ENCODE results near the gene PTPRE. TPM values are rescaled to one million over a fixed set of nuclear protein-coding genes. Genes with fewer than 3 reads are reported as not detected.

The PTPRE gene
- total RNA-seq, 1 donor from 2014 or later, result 13.8 TPM

- Histone ChIP-seq H3K27ac (replicated peaks) (no peak overlapping the region), H3K4me1 (no peaks in the 10 kb centered on the region), H3K27me3 (ENCODE audit: low read depth) (peaks cover 36% of the 10 kb centered on the region), H3K9me3 (replicated peaks) (no peaks in the 10 kb centered on the region), H3K36me3 (no peaks in the 10 kb centered on the region), H3K4me3 (no peak overlapping the region)
- intact Hi-C loops (cut with micrococcal nuclease), result no loop called here
- DNase-seq, result no peak
- no peak for TF ChIP-seq CTCF (IDR thresholded peaks at IDR 0.05; ENCODE audit: borderline replicate concordance)
Observed at GRCh38 chr10:128116187-128116586, 209.3 kb downstream of the PTPRE start.

- Histone ChIP-seq H3K4me1 (no peaks in the 10 kb centered on the region), H3K4me3 (no peak overlapping the region), H3K27ac (replicated peaks) (no peak overlapping the region), H3K36me3 (no peaks in the 10 kb centered on the region), H3K9me3 (replicated peaks) (no peaks in the 10 kb centered on the region), H3K27me3 (ENCODE audit: low read depth) (peaks cover 41% of the 10 kb centered on the region)
- intact Hi-C loops (cut with micrococcal nuclease), result no loop called here
- TF ChIP-seq CTCF (IDR thresholded peaks at IDR 0.05; ENCODE audit: borderline replicate concordance), result no peak
- no peak for DNase-seq
Observed at GRCh38 chr10:128116851-128117615, 210.1 kb downstream of the PTPRE start.

GRCh38 chr10:128121750-128122412 is 215.0 kb downstream of the PTPRE start:
- TF ChIP-seq CTCF (IDR thresholded peaks at IDR 0.05; ENCODE audit: borderline replicate concordance), result no peak
- no peak for DNase-seq
- Histone ChIP-seq H3K36me3 (no peaks in the 10 kb centered on the region), H3K4me3 (no peak overlapping the region), H3K9me3 (replicated peaks) (no peaks in the 10 kb centered on the region), H3K4me1 (peaks cover 21% of the 10 kb centered on the region), H3K27me3 (ENCODE audit: low read depth) (peaks cover 84% of the 10 kb centered on the region), H3K27ac (replicated peaks) (no peak overlapping the region)
- intact Hi-C loops (cut with micrococcal nuclease), result no loop called here

GRCh38 chr10:128122931-128123330 is 216.0 kb downstream of the PTPRE start:
- intact Hi-C loops (cut with micrococcal nuclease), result no loop called here
- H3K4me3 ChIP-seq, result no peak overlapping the region
- H3K36me3 ChIP-seq, result no peaks in the 10 kb centered on the region
- no peak overlapping the region for H3K27ac ChIP-seq (replicated peaks)
- H3K9me3 ChIP-seq (replicated peaks), result no peaks in the 10 kb centered on the region
- TF ChIP-seq CTCF (IDR thresholded peaks at IDR 0.05; ENCODE audit: borderline replicate concordance), result no peak
- DNase-seq, result no peak
- peaks cover 80% of the 10 kb centered on the region for H3K27me3 ChIP-seq (ENCODE audit: low read depth)
- peaks cover 22% of the 10 kb centered on the region for H3K4me1 ChIP-seq

GRCh38 chr10:128123846-128124245 is 216.9 kb downstream of the PTPRE start:
- H3K36me3 ChIP-seq, result no peaks in the 10 kb centered on the region
- H3K27me3 ChIP-seq (ENCODE audit: low read depth), result peaks cover 71% of the 10 kb centered on the region
- H3K9me3 ChIP-seq (replicated peaks), result no peaks in the 10 kb centered on the region
- no peak overlapping the region for H3K27ac ChIP-seq (replicated peaks)
- DNase-seq, result no peak
- H3K4me3 ChIP-seq, result no peak overlapping the region
- intact Hi-C loops (cut with micrococcal nuclease), result no loop called here
- no peak for TF ChIP-seq CTCF (IDR thresholded peaks at IDR 0.05; ENCODE audit: borderline replicate concordance)
- H3K4me1 ChIP-seq, result peaks cover 22% of the 10 kb centered on the region
